Osteocyte (in vitro differentiated cells): ENCODE results near the gene ZNF534. TPM values are rescaled to one million over a fixed set of nuclear protein-coding genes. Genes with fewer than 3 reads are reported as not detected.

ENCODE experiments used
- DNase-seq: peaks from one replicate; pipeline ENCODE4 v3.0.0; 2021; ENCODE audit warnings: mixed read lengths; ENCODE audit not compliant: unreplicated experiment; ENCODE audit errors: extremely low spot score
- H3K27ac Mint-ChIP-seq: one replicate; pipeline ENCODE4 v1.8.0; 2021; ENCODE audit warnings: mild to moderate bottlenecking, mixed read lengths; ENCODE audit not compliant: unreplicated experiment
- H3K27me3 Mint-ChIP-seq: one replicate; pipeline ENCODE4 v1.8.0; 2021; ENCODE audit warnings: mixed read lengths; ENCODE audit not compliant: unreplicated experiment
- H3K36me3 Mint-ChIP-seq: one replicate; pipeline ENCODE4 v1.8.0; 2021; ENCODE audit warnings: mixed read lengths; ENCODE audit not compliant: unreplicated experiment
- H3K4me1 Mint-ChIP-seq: one replicate; pipeline ENCODE4 v1.8.0; 2021; ENCODE audit warnings: mixed read lengths; ENCODE audit not compliant: unreplicated experiment
- H3K4me3 Mint-ChIP-seq: one replicate; pipeline ENCODE4 v1.8.0; 2021; ENCODE audit warnings: mild to moderate bottlenecking, moderate library complexity, mixed read lengths; ENCODE audit not compliant: unreplicated experiment
- H3K9me3 Mint-ChIP-seq: one replicate; pipeline ENCODE4 v1.8.0; 2021; ENCODE audit warnings: mixed read lengths; ENCODE audit not compliant: unreplicated experiment
- CTCF ChIP-seq: fragments of 200-600 bp; sonication (generic); IDR thresholded peaks from 2 replicates; pipeline ENCODE4 v1.5.0; 2021; ENCODE audit warnings: antibody characterized with exemption, mild to moderate bottlenecking, moderate library complexity
- total RNA-seq: library from RNA; stranded (reverse); gene quantifications from 2 replicates; pipeline ENCODE4 v1.2.1, GENCODE V29; 2021

The ZNF534 gene
- total RNA-seq, 1 donor from 2014 or later, result not detected

- peaks cover 66% of the 10 kb centered on the region for H3K9me3 Mint-ChIP-seq
Measured at GRCh38 chr19:52415711-52416110, 13.2 kb upstream of the ZNF534 start.

GRCh38 chr19:52442179-52442578, 13.2 kb downstream of the ZNF534 start:
- no peak overlapping the region for H3K27ac Mint-ChIP-seq
- peaks cover 56% of the 10 kb centered on the region for H3K9me3 Mint-ChIP-seq
- TF ChIP-seq CTCF, result no peak
- H3K4me3 Mint-ChIP-seq, result no peak overlapping the region
- no peaks in the 10 kb centered on the region for H3K27me3 Mint-ChIP-seq
- no peaks in the 10 kb centered on the region for H3K36me3 Mint-ChIP-seq
- no peaks in the 10 kb centered on the region for H3K4me1 Mint-ChIP-seq
- DNase-seq, result no peak

More at GRCh38 chr19:52415711-52416110, 13.2 kb upstream of the ZNF534 start:
- Mint-ChIP-seq H3K27me3 (no peaks in the 10 kb centered on the region), H3K36me3 (no peaks in the 10 kb centered on the region), H3K4me3 (no peak overlapping the region), H3K4me1 (no peaks in the 10 kb centered on the region), H3K27ac (no peak overlapping the region)
- TF ChIP-seq CTCF, result no peak
- no peak for DNase-seq

- Mint-ChIP-seq H3K27me3 (no peaks in the 10 kb centered on the region), H3K9me3 (peaks cover 57% of the 10 kb centered on the region), H3K4me1 (no peaks in the 10 kb centered on the region), H3K36me3 (no peaks in the 10 kb centered on the region), H3K27ac (no peak overlapping the region), H3K4me3 (no peak overlapping the region)
- TF ChIP-seq CTCF, result no peak
- DNase-seq, result no peak
Measured at GRCh38 chr19:52444506-52444905, 15.6 kb downstream of the ZNF534 start.

- Mint-ChIP-seq H3K4me1 (no peaks in the 10 kb centered on the region), H3K27me3 (no peaks in the 10 kb centered on the region), H3K36me3 (no peaks in the 10 kb centered on the region), H3K27ac (no peak overlapping the region), H3K4me3 (no peak overlapping the region), H3K9me3 (peaks cover 54% of the 10 kb centered on the region)
- TF ChIP-seq CTCF, result no peak
- DNase-seq, result no peak
Measured at GRCh38 chr19:52451241-52451640, 22.3 kb downstream of the ZNF534 start.

DNA sequence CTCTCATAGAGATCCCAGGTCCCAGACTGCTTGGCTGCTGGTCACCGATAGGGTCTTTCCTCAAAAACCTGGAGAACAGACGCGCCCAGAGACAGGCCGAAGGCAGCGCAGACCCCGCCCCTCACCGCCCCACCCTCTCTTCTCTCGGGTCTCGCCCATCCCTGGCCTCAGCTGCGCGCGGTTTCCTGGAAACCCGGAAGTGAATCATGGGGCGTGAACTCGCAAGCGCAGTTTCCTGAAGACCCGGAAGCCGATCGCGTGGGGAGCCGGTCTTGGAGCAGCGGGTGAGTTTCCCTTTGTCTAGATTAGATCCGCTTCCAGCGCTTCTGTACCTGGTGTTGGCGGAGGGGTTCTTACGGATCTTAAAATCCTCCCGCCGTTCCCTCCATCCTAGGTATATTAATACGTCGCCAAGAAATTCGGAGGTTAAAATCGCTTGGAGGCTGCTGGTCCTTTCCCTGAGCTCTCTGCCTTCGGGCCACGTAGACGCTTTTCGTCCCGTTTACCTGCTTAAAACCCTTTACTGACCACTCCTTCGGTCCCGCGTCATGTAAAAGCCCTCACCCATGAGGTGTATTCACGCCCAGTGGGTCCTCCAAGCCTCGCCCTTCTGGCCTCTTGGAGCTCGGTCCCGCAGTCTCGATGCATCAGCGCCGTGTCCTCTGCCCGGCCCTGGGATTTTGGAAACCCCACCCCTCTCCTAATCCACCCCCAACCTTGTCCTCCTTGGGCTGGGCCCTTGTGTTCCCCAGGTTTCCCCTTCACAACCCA, 24.6 kb downstream of the ZNF534 start, which contains the start of gene ZNF578:
Gene ZNF578 (plus strand): TSS at position 230 of the 771 bp plus-strand sequence. CDS start 48,293 bp downstream, outside the sequence.
- no peak within 1 kb of the TSS for H3K27ac Mint-ChIP-seq
- no peak within 1 kb of the TSS for H3K4me3 Mint-ChIP-seq
- TF ChIP-seq CTCF, result no peak
- peaks cover 57% of the 10 kb centered on the region for H3K9me3 Mint-ChIP-seq
- no peaks in the 10 kb centered on the region for H3K27me3 Mint-ChIP-seq
- no peak for DNase-seq
- no peaks in the 10 kb centered on the region for H3K4me1 Mint-ChIP-seq
- H3K36me3 Mint-ChIP-seq, result no peaks in the 10 kb centered on the region
